Measurements from ENCODE around the gene NOCT.
"Not testable (repeated sequence)": the region's sequence is repeated elsewhere in the genome, so short reads cannot be mapped to it uniquely, and the experiment has no call there.

The NOCT gene

GRCh38 chr4:139015269-139015947 lies at the start of gene NOCT:
Gene NOCT (plus strand): TSS chr4:139015781. CDS start chr4:139015982, 201 bp downstream.
- peak; percentile 94 for DNase-seq

GRCh38 chr4:138967313-138967712 lies 48.3 kb upstream of the NOCT start:
- no peak for DNase-seq

- no peak for DNase-seq
Measured at GRCh38 chr4:138972956-138973801, 42.4 kb upstream of the NOCT start.

GRCh38 chr4:138975225-138975624 lies 40.4 kb upstream of the NOCT start:
- DNase-seq, result no peak

DNA sequence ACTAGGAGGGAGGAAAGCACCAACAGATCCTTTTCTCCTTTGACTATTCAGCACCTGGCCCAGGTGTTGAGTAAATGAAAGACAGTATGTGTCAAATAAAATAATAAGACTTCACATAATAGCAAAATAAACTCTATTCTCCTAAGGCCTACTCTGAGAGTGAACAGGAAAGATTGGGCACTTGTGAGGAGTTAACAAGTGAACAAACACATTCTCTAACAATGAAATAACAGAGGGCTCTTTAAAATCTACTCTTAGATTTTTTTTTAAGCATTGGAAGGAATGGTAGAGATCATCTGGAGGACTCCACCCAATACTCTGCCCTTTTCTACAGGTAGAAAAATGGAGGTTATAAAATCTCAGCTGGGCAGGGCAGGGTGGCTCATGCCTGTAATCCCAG lies 39.1 kb upstream of the NOCT start:
- no peak for DNase-seq

GRCh38 chr4:138977524-138977923 lies 38.1 kb upstream of the NOCT start:
- no peak for DNase-seq

DNA sequence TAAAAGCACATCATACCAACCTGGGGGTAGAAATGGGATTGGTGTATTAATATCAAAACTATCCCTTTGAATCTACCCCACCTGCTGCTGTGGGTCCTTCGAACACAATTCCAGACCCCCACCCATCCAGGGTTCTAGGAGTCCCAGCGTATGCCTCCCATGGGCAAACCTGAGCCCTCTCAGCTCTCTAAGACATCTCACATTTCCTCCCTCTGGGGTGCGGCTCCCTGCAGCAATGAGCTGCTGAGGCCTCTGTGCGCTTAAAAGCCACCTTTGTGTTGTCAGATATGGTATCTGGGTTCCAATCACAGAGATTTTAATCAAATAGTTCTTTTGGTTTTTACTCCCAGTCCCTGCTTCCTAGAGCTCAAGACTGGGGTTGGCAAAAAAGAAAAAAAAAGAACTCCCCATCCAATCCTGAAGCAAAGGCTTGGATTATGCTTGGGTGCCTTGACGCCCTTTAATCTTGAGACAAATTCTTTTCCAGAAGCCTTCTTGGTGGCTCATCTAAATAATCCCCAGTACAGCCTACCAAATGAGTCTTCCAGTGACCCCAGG lies 37.5 kb upstream of the NOCT start:
- no peak for DNase-seq

DNA sequence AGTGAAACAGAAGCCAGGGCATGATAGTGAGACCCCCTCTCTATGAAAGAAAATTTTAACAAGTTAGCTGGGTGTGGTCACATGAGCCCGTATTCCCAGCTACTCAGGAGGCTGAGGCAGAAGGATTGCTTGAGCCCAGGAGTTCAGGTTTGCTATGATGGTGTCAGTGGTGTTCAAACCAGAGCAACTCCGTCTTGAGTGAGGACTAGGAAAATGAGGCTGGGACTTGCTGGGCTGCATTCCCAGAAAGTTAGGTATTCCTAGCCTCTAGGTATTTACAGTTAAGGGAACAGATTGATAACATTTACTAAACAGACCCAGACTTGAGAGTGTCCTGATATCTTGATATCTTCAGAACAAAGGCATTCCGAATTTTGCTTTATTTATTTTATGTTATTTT lies 37.0 kb upstream of the NOCT start:
- no peak for DNase-seq

GRCh38 chr4:138979742-138980141 lies 35.8 kb upstream of the NOCT start:
- no peak for DNase-seq

GRCh38 chr4:138981930-138982390 lies 33.6 kb upstream of the NOCT start:
- DNase-seq, result no peak

DNA sequence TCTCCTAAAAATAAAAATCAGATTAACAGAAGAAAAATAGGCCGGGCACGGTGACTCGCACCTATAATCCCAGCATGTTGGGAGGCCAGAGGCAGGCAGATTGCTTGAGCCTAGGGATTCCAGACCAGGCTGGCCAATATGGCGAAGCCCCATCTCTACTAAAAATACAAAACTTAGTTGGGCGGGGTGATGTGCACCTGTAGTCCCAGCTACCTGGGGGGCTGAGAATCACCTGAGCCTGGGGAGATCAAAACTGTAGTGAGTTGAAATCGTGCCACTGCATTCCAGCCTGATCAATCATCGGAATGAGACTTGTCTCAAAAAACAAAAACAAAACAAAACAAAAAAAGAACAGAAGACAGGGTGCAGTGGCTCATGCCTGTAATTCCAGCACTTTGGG lies 32.8 kb upstream of the NOCT start:
- DNase-seq, result no peak

DNA sequence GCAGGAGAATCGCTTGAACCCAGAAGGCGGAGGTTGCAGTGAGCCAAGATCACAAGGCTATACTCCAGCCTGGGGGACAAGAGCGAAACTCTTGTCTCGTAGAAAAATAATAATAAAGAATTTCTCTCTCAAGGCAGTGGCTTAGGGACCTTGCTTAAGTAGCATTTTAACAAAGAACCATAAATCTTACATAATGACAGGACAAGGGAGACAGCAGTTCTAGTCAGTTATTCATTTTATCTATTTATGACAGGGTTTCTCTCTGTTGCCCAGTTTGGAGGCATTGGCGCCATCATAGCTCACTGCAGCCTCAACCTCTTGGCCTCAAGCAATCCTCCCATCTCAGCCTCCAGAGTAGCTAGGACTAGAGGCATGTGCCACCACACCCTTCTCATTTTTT lies 31.9 kb upstream of the NOCT start:
- no peak for DNase-seq

GRCh38 chr4:138984647-138985046 lies 30.9 kb upstream of the NOCT start:
- DNase-seq, result no peak

GRCh38 chr4:138992676-138993075 lies 22.9 kb upstream of the NOCT start:
- no peak for DNase-seq

GRCh38 chr4:138996090-138996489 lies 19.5 kb upstream of the NOCT start:
- DNase-seq, result no peak

DNA sequence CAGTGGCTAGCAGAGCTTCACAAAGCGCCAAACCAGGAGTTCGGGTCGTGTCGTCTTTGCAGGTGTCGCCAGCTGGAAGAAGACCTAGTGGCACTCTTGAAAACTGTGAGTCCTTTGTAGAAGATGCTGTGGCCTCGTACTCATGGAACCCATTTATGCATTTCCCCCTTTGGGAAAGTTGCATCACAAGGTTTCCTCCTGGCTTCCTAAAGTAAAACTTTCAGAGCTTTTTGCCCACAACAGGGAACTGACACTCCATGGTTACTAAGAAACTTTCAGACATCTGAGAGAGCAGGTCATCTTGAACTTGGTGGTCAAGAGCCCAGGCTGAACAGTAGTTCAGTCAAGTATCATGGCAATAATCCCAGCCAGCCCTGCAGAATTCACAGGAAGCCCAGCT lies 15.9 kb upstream of the NOCT start:
- DNase-seq, result no peak

DNA sequence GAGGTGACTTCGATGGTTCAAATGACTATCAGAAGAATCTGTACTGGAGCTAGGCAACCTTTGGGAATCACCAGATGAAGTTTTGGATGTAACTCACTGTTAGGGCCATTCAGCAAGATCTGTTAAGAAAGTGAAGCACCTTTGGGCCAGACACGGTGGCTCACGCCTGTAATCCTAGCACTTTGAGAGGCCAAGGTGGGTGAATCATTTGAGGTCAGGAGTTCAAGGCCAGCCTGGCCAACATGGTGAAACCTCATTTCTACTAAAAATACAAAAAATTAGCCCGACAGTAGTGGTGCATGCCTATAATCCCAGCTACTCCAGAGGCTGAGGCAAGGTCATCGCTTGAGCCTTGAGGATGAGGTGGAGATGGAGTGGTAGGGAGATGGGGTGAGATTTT lies 15.4 kb upstream of the NOCT start:
- DNase-seq, result not testable (repeated sequence)

- DNase-seq, result not testable (repeated sequence)
Measured at GRCh38 chr4:139001430-139001829, 14.2 kb upstream of the NOCT start.

DNA sequence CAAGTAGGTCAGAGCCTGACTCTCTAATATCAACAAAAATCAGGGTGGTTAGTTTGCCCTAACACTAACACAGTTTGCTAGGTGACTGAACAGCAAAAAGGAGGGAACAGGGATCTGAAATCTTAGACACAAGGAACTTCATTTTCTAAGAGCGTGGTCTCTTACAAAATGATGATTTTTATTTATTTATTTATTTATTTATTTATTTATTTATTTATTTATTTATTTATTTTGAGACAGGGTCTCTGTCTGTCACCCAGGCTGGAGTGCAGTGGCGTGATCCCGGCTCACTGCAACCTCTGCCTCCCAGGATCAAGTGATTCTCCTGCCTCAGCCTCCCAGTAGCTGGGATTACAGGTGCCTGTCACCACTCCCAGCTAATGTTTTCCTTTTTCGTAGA lies 11.9 kb upstream of the NOCT start:
- not testable (repeated sequence) for DNase-seq

GRCh38 chr4:139005774-139006173 lies 9.8 kb upstream of the NOCT start:
- no peak for DNase-seq

GRCh38 chr4:139007640-139008039 lies 7.9 kb upstream of the NOCT start:
- no peak for DNase-seq

DNA sequence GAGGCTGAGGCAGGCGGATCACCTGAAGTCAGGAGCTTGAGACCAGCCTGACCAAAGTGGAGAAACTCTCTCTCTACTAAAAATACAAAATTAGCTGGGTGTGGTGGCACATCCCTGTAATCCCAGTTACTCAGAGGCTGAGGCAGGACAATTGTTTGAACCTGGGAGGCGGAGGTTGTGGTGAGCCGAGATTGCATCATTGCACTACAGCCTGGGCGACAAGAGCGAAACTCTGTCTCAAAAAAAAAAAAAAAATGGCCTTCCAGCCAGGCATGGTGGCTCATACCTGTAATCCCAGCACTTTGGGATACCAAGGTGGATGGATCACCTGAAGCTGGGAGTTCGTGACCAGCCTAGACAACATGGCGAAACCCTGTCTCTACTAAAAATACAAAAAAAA lies 7.3 kb upstream of the NOCT start:
- not testable (repeated sequence) for DNase-seq

DNA sequence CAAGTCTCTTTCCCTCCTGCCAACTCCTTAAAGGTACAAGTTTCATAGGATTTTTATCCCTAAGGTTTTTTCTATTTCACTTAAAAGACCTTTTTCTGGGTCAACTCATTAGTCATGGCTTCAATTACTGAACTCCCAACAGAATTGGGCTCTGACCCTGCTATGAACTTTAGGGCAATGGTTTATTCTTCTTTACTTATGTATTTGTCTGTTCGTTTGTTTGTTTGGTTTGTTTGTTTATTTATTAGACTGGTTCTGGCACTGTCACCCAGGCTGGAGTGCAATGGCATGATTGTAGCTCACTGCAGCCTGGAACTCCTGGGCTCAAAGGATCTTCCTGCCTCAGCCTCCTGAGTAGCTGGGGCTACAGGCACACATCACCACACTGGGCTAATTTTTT lies 5.9 kb upstream of the NOCT start:
- no peak for DNase-seq
